ENCODE results near the gene SPEN. TPM values are rescaled to one million over a fixed set of nuclear protein-coding genes. Genes with fewer than 3 reads are reported as not detected.

SPEN gene
- total and polyA plus RNA-seq, 2 of the 4 experiments (the other 2 are of a cell fraction): 7.6 to 15.8 TPM

DNA sequence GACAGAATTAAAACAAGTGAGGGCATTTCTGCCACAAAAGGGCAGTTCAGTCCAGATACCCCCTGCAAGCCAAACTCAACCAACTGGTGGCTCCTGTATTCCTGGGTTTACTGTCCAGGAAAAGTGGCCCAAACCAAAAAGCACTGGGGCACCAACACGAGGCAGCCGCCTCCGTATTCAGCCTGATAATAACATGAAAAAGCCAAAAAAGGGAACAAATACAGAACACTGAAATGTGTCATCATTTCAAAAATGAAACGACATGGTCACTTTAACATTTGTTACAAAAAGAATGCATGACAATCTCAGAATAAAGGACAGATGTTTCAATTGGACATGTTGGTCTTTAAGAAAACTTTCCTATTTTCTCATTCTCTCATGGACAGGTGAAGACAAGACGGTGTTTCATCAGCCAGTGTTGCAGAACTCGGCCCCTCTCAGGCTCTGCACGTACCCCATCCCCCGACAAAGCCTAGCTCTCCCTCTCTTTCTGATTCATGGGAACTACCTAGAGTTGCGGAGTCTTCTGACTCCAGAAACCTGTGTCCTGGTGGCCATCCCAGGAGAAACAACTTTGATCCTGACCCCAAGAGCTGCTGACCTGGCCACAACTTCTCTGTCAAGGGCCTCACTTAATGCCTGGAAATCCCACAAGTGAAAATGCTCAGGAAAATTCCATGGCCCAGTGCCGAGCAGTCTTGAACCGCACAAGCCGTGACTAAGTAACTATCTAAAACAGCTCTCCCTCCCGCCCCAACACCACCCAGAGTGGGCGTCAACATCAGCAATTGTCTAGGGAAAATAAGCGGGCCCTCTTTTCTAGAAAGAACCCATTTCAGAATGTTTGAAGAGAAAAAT lies 101.3 kb downstream of the SPEN start:
- BruUV-seq (replicated peaks): no TSS peak
- Histone ChIP-seq H3K18ac (ENCODE audit: low read depth, low read length) (peak overlapping the region; percentile 42), H4K5ac (ENCODE audit: low read depth, low read length) (peak overlapping the region; percentile 47), H4K8ac (ENCODE audit: low read depth in 2 of 2, low read length in 2 of 2) (peak overlapping the region; percentile 59 to 95), H3K9me3 (ENCODE audit: control insufficient read depth, insufficient read depth, low read length) (no peaks in the 10 kb centered on the region), H2BK5ac (ENCODE audit: low read depth, low read length, poor library complexity, severe bottlenecking) (peak overlapping the region; percentile 95), H3K4ac (ENCODE audit: low read depth, low read length) (peak overlapping the region; percentile 97), H3K27me3 (ENCODE audit: control insufficient read depth, insufficient read depth, low read length) (no peaks in the 10 kb centered on the region), H4K91ac (ENCODE audit: insufficient read depth, low read depth, low read length) (peak overlapping the region; percentile 97), H3K4me3 (ENCODE audit: insufficient read depth, low read depth, low read length) (peak overlapping the region; percentile 7; the same call in 1 of the 2 replicates), H3K9ac (ENCODE audit: low read depth, low read length) (peak overlapping the region; percentile 56), H3K36me3 (ENCODE audit: control insufficient read depth, insufficient read depth, low read length) (peaks cover 40% of the 10 kb centered on the region), H3K14ac (replicated peaks; ENCODE audit: low read depth, low read length) (peak overlapping the region; percentile 95), H2BK15ac (ENCODE audit: low read depth, low read length) (peak overlapping the region; percentile 68; the same call in 2 of the 3 replicates), H2BK120ac (ENCODE audit: low read depth, low read length) (peak overlapping the region; percentile 91), H2AK5ac (ENCODE audit: low read depth, low read length) (peak overlapping the region; percentile 99), H3K27ac (ENCODE audit: insufficient read depth, low read length) (peak overlapping the region; percentile 87), H4K20me1 (ENCODE audit: insufficient read depth, low read length) (peaks cover 6% of the 10 kb centered on the region; the same call in 1 of the 2 replicates), H2AK9ac (replicated peaks; ENCODE audit: low read depth, low read length, poor library complexity) (peak overlapping the region; percentile 100), H3K4me2 (ENCODE audit: low read depth, low read length) (peak overlapping the region; percentile 51), H3K9me1 (ENCODE audit: insufficient read depth, low read length) (peaks cover 46% of the 10 kb centered on the region), H3K23ac (ENCODE audit: low read depth, low read length) (peak overlapping the region; percentile 84), H2AFZ (replicated peaks; ENCODE audit: low read length, poor library complexity) (peak overlapping the region; percentile 87), H3K4me1 (ENCODE audit: control insufficient read depth, insufficient read depth, low read length) (peaks cover 48% of the 10 kb centered on the region), H3K56ac (ENCODE audit: extremely low read depth, insufficient read depth, low read length) (peak overlapping the region; percentile 98), H2BK20ac (ENCODE audit: low read depth, low read length) (peak overlapping the region; percentile 75), H3K79me1 (ENCODE audit: low read depth in 1 of 2, low read length in 2 of 2) (peaks cover 42 to 72% of the 10 kb centered on the region in 2 experiments)
- ChIA-PET POLR2A (ENCODE audit: unreplicated experiment) (no interaction called here), CTCF (interaction anchor here (0.6 to 1.3 kb wide), 3 partner anchors 10 to 150 kb away, joined by 3 read pairs; no protein-coding TSS in a partner anchor)
- ATAC-seq (ENCODE audit: low read depth) (peak; percentile 50), DNase-seq (peak; percentile 95)
- intact Hi-C loops (cut with micrococcal nuclease) (no loop called here), in situ Hi-C loops (cut with MboI; ENCODE audit: low sequenced_read_pairs) (no loop called here), dilution Hi-C loops (cut with HindIII; ENCODE audit: low sequenced_read_pairs, unreplicated experiment) (no loop called here)
- WGBS, 2 experiments (ENCODE audit: extremely low coverage in 2 of 2, insufficient read length in 1 of 2): 73% methylated on average over 5 of the region's 15 CpGs; no CpG with 5 or more reads in 1 of the 2 experiments
- TF ChIP-seq RCOR1 (IDR thresholded peaks at IDR 0.05; ENCODE audit: insufficient replicate concordance, low read length) (no peak), BHLHE40 (IDR thresholded peaks at IDR 0.05; ENCODE audit: low read depth, low read length) (no peak; the same call in 1 of the 2 replicates), RAD21 (IDR thresholded peaks at IDR 0.05; ENCODE audit: low read length) (no peak), SMC3 (IDR thresholded peaks at IDR 0.05; ENCODE audit: low read depth, low read length) (no peak), NFE2L2 (IDR thresholded peaks at IDR 0.05; ENCODE audit: low read depth, low read length) (peak; percentile 45; the same call in 1 of the 2 replicates), CHD1 (IDR thresholded peaks at IDR 0.05; ENCODE audit: low read depth, low read length) (no peak), FOS (IDR thresholded peaks at IDR 0.05; ENCODE audit: low read depth, low read length) (peak; percentile 14; the same call in 1 of the 2 replicates), MAFK (IDR thresholded peaks at IDR 0.05; ENCODE audit: low read depth, low read length) (peak; percentile 11; the same call in 1 of the 2 replicates), RFX5 (IDR thresholded peaks at IDR 0.05; ENCODE audit: low read depth, low read length) (no peak), MXI1 (IDR thresholded peaks at IDR 0.05; ENCODE audit: borderline replicate concordance, low read depth, low read length) (0 out of 2 replicates have a peak, but pooled peaks have one; percentile 12)
- TF ChIP-seq, protein P1, sequence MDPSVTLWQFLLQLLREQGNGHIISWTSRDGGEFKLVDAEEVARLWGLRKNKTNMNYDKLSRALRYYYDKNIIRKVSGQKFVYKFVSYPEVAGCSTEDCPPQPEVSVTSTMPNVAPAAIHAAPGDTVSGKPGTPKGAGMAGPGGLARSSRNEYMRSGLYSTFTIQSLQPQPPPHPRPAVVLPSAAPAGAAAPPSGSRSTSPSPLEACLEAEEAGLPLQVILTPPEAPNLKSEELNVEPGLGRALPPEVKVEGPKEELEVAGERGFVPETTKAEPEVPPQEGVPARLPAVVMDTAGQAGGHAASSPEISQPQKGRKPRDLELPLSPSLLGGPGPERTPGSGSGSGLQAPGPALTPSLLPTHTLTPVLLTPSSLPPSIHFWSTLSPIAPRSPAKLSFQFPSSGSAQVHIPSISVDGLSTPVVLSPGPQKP (IDR thresholded peaks at IDR 0.05; ENCODE audit: borderline replicate concordance, low read depth, low read length): no peak
- TF ChIP-seq, protein P2, sequence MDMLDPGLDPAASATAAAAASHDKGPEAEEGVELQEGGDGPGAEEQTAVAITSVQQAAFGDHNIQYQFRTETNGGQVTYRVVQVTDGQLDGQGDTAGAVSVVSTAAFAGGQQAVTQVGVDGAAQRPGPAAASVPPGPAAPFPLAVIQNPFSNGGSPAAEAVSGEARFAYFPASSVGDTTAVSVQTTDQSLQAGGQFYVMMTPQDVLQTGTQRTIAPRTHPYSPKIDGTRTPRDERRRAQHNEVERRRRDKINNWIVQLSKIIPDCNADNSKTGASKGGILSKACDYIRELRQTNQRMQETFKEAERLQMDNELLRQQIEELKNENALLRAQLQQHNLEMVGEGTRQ (IDR thresholded peaks at IDR 0.05; ENCODE audit: low read depth, low read length): no peak
- TF ChIP-seq, protein P3, sequence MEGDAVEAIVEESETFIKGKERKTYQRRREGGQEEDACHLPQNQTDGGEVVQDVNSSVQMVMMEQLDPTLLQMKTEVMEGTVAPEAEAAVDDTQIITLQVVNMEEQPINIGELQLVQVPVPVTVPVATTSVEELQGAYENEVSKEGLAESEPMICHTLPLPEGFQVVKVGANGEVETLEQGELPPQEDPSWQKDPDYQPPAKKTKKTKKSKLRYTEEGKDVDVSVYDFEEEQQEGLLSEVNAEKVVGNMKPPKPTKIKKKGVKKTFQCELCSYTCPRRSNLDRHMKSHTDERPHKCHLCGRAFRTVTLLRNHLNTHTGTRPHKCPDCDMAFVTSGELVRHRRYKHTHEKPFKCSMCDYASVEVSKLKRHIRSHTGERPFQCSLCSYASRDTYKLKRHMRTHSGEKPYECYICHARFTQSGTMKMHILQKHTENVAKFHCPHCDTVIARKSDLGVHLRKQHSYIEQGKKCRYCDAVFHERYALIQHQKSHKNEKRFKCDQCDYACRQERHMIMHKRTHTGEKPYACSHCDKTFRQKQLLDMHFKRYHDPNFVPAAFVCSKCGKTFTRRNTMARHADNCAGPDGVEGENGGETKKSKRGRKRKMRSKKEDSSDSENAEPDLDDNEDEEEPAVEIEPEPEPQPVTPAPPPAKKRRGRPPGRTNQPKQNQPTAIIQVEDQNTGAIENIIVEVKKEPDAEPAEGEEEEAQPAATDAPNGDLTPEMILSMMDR (conservative IDR thresholded peaks at IDR 0.05; ENCODE audit: low read depth, low read length): no peak
